SHP77 (cell line): Measurements from ENCODE around the gene TPT1.
"Not testable (repeated sequence)": the region's sequence is repeated elsewhere in the genome, so short reads cannot be mapped to it uniquely, and the experiment has no call there.

Experiments used
- DNase-seq, 2 experiments: peaks; one replicate each; lab custom pipeline; 2025; lab: John Stamatoyannopoulos, UW

TPT1 gene

GRCh38 chr13:45341034-45341798 lies at the start of gene TPT1:
Gene TPT1, minus strand, starts transcription at chr13:45341183. Its CDS starts 114 bp downstream, at chr13:45341069.
- DNase-seq: peak; percentile 87 to 93

- not testable (repeated sequence) for DNase-seq
These were observed 49.4 kb upstream of the TPT1 start for GRCh38 chr13:45390348-45390747.

- no peak for DNase-seq
These were observed 47.7 kb upstream of the TPT1 start for GRCh38 chr13:45388664-45389063.

- DNase-seq: not testable (repeated sequence)
These were observed 46.1 kb upstream of the TPT1 start for GRCh38 chr13:45386892-45387575.

GRCh38 chr13:45385907-45386553 lies 45.0 kb upstream of the TPT1 start:
- DNase-seq: no peak

GRCh38 chr13:45385320-45385719 lies 44.3 kb upstream of the TPT1 start:
- no peak for DNase-seq

GRCh38 chr13:45384474-45385174 lies 43.6 kb upstream of the TPT1 start:
- DNase-seq: no peak

- not testable (repeated sequence) for DNase-seq
These were observed 41.8 kb upstream of the TPT1 start for GRCh38 chr13:45382739-45383138.

- DNase-seq: no peak
These were observed 40.2 kb upstream of the TPT1 start for GRCh38 chr13:45381196-45381595.

- DNase-seq: not testable (repeated sequence)
These were observed 39.7 kb upstream of the TPT1 start for GRCh38 chr13:45380708-45381107.

GRCh38 chr13:45379516-45379915 lies 38.5 kb upstream of the TPT1 start:
- DNase-seq: not testable (repeated sequence)

GRCh38 chr13:45378786-45379185 lies 37.8 kb upstream of the TPT1 start:
- DNase-seq: not testable (repeated sequence)

- not testable (repeated sequence) for DNase-seq
These were observed 36.3 kb upstream of the TPT1 start for GRCh38 chr13:45377314-45377713.

GRCh38 chr13:45376651-45377050 lies 35.7 kb upstream of the TPT1 start:
- not testable (repeated sequence) for DNase-seq

GRCh38 chr13:45374917-45375316 lies 33.9 kb upstream of the TPT1 start:
- no peak for DNase-seq

GRCh38 chr13:45373162-45373547 lies 32.2 kb upstream of the TPT1 start:
- no peak for DNase-seq

- DNase-seq: no peak
These were observed 31.5 kb upstream of the TPT1 start for GRCh38 chr13:45372189-45373161.

- DNase-seq: peak in 1 of 2 experiments; percentile 26
These were observed 30.0 kb upstream of the TPT1 start for GRCh38 chr13:45370922-45371406.

GRCh38 chr13:45369116-45369515 lies 28.1 kb upstream of the TPT1 start:
- DNase-seq: no peak

GRCh38 chr13:45368571-45368970 lies 27.6 kb upstream of the TPT1 start:
- no peak for DNase-seq

- no peak for DNase-seq
These were observed 27.0 kb upstream of the TPT1 start for GRCh38 chr13:45368005-45368404.
